Activated CD8-positive, alpha-beta memory T cell treated with anti-CD3 and anti-CD28 coated beads for 48 hours (primary cell): ENCODE results near the gene PTPRU.

Experiments
- DNase-seq, 3 experiments: peaks; one replicate each; pipeline ENCODE4 v3.0.0-alpha.2; 2020; ENCODE audit warnings: low read depth in 2 of 3, low spot score in 2 of 3

PTPRU gene

GRCh38 chr1:29264773-29265389 is 28.6 kb downstream of the PTPRU start:
- no peak for DNase-seq

- DNase-seq, result no peak
These were observed 30.6 kb downstream of the PTPRU start for GRCh38 chr1:29266912-29267311.

GRCh38 chr1:29267321-29268070 is 31.2 kb downstream of the PTPRU start:
- no peak for DNase-seq

- DNase-seq, result no peak
These were observed 33.1 kb downstream of the PTPRU start for GRCh38 chr1:29269382-29269781.

- no peak for DNase-seq
These were observed 34.7 kb downstream of the PTPRU start for GRCh38 chr1:29270929-29271521.

- no peak for DNase-seq
These were observed 35.4 kb downstream of the PTPRU start for GRCh38 chr1:29271724-29272123.

GRCh38 chr1:29272147-29272907 is 36.0 kb downstream of the PTPRU start:
- no peak for DNase-seq

- DNase-seq, result no peak
These were observed 39.1 kb downstream of the PTPRU start for GRCh38 chr1:29275435-29275834.

GRCh38 chr1:29278124-29278523 is 41.8 kb downstream of the PTPRU start:
- no peak for DNase-seq

- DNase-seq, result no peak
These were observed 43.1 kb downstream of the PTPRU start for GRCh38 chr1:29279406-29279805.

GRCh38 chr1:29279951-29280391 is 43.6 kb downstream of the PTPRU start:
- DNase-seq, result no peak

- no peak for DNase-seq
These were observed 44.2 kb downstream of the PTPRU start for GRCh38 chr1:29280409-29281131.

- no peak for DNase-seq
These were observed 45.2 kb downstream of the PTPRU start for GRCh38 chr1:29281571-29281970.

- DNase-seq, result no peak
These were observed 46.0 kb downstream of the PTPRU start for GRCh38 chr1:29282135-29282923.

- no peak for DNase-seq
These were observed 46.8 kb downstream of the PTPRU start for GRCh38 chr1:29282924-29283803.

GRCh38 chr1:29283804-29284195 is 47.5 kb downstream of the PTPRU start:
- DNase-seq, result no peak

GRCh38 chr1:29284286-29284960 is 48.1 kb downstream of the PTPRU start:
- no peak for DNase-seq

- no peak for DNase-seq
These were observed 48.7 kb downstream of the PTPRU start for GRCh38 chr1:29284961-29285560.
